ENCODE data around the gene VTCN1.
"Not testable (repeated sequence)": the region's sequence is repeated elsewhere in the genome, so short reads cannot be mapped to it uniquely, and the experiment has no call there.

Gene VTCN1

GRCh38 chr1:117162816-117163215 lies 47.9 kb downstream of the VTCN1 start:
- DNase-seq = peak; percentile 27

- no peak for DNase-seq
Observed at GRCh38 chr1:117161887-117162286, 48.8 kb downstream of the VTCN1 start.

GRCh38 chr1:117151305-117151704 lies 59.4 kb downstream of the VTCN1 start:
- DNase-seq = not testable (repeated sequence)

- no peak for DNase-seq
Observed at GRCh38 chr1:117150316-117150715, 60.4 kb downstream of the VTCN1 start.

GRCh38 chr1:117147856-117148588 lies 62.7 kb downstream of the VTCN1 start:
- no peak for DNase-seq

- DNase-seq = no peak
Observed at GRCh38 chr1:117147341-117147831, 63.3 kb downstream of the VTCN1 start.

- no peak for DNase-seq
Observed at GRCh38 chr1:117146575-117147340, 64.0 kb downstream of the VTCN1 start.

GRCh38 chr1:117146072-117146471 lies 64.7 kb downstream of the VTCN1 start:
- no peak for DNase-seq

GRCh38 chr1:117143871-117144270 lies 66.9 kb downstream of the VTCN1 start:
- DNase-seq = no peak

- DNase-seq = no peak
Observed at GRCh38 chr1:117143172-117143571, 67.6 kb downstream of the VTCN1 start.

- no peak for DNase-seq
Observed at GRCh38 chr1:117142200-117142599, 68.5 kb downstream of the VTCN1 start.

GRCh38 chr1:117138561-117138960 lies 72.2 kb downstream of the VTCN1 start:
- no peak for DNase-seq

- no peak for DNase-seq
Observed at GRCh38 chr1:117138106-117138505, 72.6 kb downstream of the VTCN1 start.

- DNase-seq = no peak
Observed at GRCh38 chr1:117137281-117137855, 73.4 kb downstream of the VTCN1 start.

GRCh38 chr1:117136749-117137148 lies 74.0 kb downstream of the VTCN1 start:
- no peak for DNase-seq

GRCh38 chr1:117135329-117135728 lies 75.4 kb downstream of the VTCN1 start:
- no peak for DNase-seq

- DNase-seq = no peak
Observed at GRCh38 chr1:117130526-117130925, 80.2 kb downstream of the VTCN1 start.

GRCh38 chr1:117128323-117129079 lies 82.2 kb downstream of the VTCN1 start:
- no peak for DNase-seq

- DNase-seq = no peak
Observed at GRCh38 chr1:117127795-117128194, 82.9 kb downstream of the VTCN1 start.

- peak; percentile 40 for DNase-seq
Observed at GRCh38 chr1:117124661-117125060, 86.1 kb downstream of the VTCN1 start.

GRCh38 chr1:117123274-117123673 lies 87.5 kb downstream of the VTCN1 start:
- DNase-seq = no peak

GRCh38 chr1:117122330-117123025 lies 88.2 kb downstream of the VTCN1 start:
- DNase-seq = peak; percentile 29
